Medulla oblongata (tissue), 1 donor: Measurements from ENCODE around the gene PRMT7.

ENCODE experiments used
- DNase-seq: peaks from one replicate; pipeline ENCODE4 v3.0.0-alpha.2; 2015; ENCODE audit errors: extremely low spot score

The PRMT7 gene

GRCh38 chr16:68363658-68364521 is 53.1 kb downstream of the PRMT7 start:
- DNase-seq: no peak

- DNase-seq: no peak
Measured at GRCh38 chr16:68364561-68364998, 53.8 kb downstream of the PRMT7 start.

GRCh38 chr16:68365167-68365817 is 54.5 kb downstream of the PRMT7 start:
- peak; percentile 32 for DNase-seq

GRCh38 chr16:68366062-68366461 is 55.2 kb downstream of the PRMT7 start:
- no peak for DNase-seq

- peak; percentile 21 for DNase-seq
Measured at GRCh38 chr16:68367030-68367429, 56.2 kb downstream of the PRMT7 start.

- DNase-seq: no peak
Measured at GRCh38 chr16:68367440-68367839, 56.6 kb downstream of the PRMT7 start.

GRCh38 chr16:68367891-68368290 is 57.1 kb downstream of the PRMT7 start:
- DNase-seq: no peak

GRCh38 chr16:68368301-68368888 is 57.6 kb downstream of the PRMT7 start:
- no peak for DNase-seq

GRCh38 chr16:68369168-68369567 is 58.3 kb downstream of the PRMT7 start:
- no peak for DNase-seq

- DNase-seq: no peak
Measured at GRCh38 chr16:68369697-68370580, 59.1 kb downstream of the PRMT7 start.

- no peak for DNase-seq
Measured at GRCh38 chr16:68370581-68371275, 59.9 kb downstream of the PRMT7 start.

GRCh38 chr16:68371276-68371651 is 60.4 kb downstream of the PRMT7 start:
- DNase-seq: no peak

GRCh38 chr16:68371706-68372380 is 61.0 kb downstream of the PRMT7 start:
- DNase-seq: no peak

GRCh38 chr16:68372381-68372720 is 61.5 kb downstream of the PRMT7 start:
- DNase-seq: no peak

GRCh38 chr16:68372806-68373205 is 62.0 kb downstream of the PRMT7 start:
- no peak for DNase-seq

GRCh38 chr16:68373528-68374245 is 62.9 kb downstream of the PRMT7 start:
- DNase-seq: no peak

- DNase-seq: no peak
Measured at GRCh38 chr16:68374246-68374805, 63.5 kb downstream of the PRMT7 start.

- no peak for DNase-seq
Measured at GRCh38 chr16:68374961-68375660, 64.3 kb downstream of the PRMT7 start.
